GM18868 (cell line): ENCODE data around the gene NMU.
A peak's percentile ranks its signal among the peaks of the same experiment; 100 is the strongest.
"Not testable (repeated sequence)": the region's sequence is repeated elsewhere in the genome, so short reads cannot be mapped to it uniquely, and the experiment has no call there.

Experiments
- ATAC-seq: cut with Tn5 transposase; IDR thresholded peaks from one replicate; pipeline ENCODE4 v1.9.1; 2021; ENCODE audit warnings: mild to moderate bottlenecking, moderate library complexity; ENCODE audit not compliant: unreplicated experiment

NMU gene

GRCh38 chr4:55568905-55569504 is 67.1 kb downstream of the NMU start:
- ATAC-seq: peak; percentile 61

- ATAC-seq: peak; percentile 100
Measured at GRCh38 chr4:55561889-55562288, 74.2 kb downstream of the NMU start.

- ATAC-seq: no peak
Measured at GRCh38 chr4:55560096-55560495, 76.0 kb downstream of the NMU start.

- no peak for ATAC-seq
Measured at GRCh38 chr4:55554453-55555030, 81.6 kb downstream of the NMU start.

GRCh38 chr4:55553441-55554201 is 82.5 kb downstream of the NMU start:
- ATAC-seq: no peak

GRCh38 chr4:55551964-55552363 is 84.1 kb downstream of the NMU start:
- ATAC-seq: not testable (repeated sequence)

GRCh38 chr4:55549888-55550287 is 86.2 kb downstream of the NMU start:
- peak; percentile 9 for ATAC-seq

- no peak for ATAC-seq
Measured at GRCh38 chr4:55547918-55548317, 88.2 kb downstream of the NMU start.

- no peak for ATAC-seq
Measured at GRCh38 chr4:55547466-55547770, 88.7 kb downstream of the NMU start.

- peak; percentile 72 for ATAC-seq
Measured at GRCh38 chr4:55546756-55547465, 89.2 kb downstream of the NMU start, which contains the start of gene CLOCK. TSS of gene CLOCK (minus strand) at chr4:55546909. CDS start at chr4:55482785, 64,124 bp downstream.

- ATAC-seq: peak; percentile 44
Measured at GRCh38 chr4:55546506-55546755, 89.7 kb downstream of the NMU start.

- peak; percentile 39 for ATAC-seq
Measured at GRCh38 chr4:55545641-55546505, 90.2 kb downstream of the NMU start.
